ENCODE data around the gene GCSAM.
A peak's percentile ranks its signal among the peaks of the same experiment; 100 is the strongest.
"Not testable (repeated sequence)": the region's sequence is repeated elsewhere in the genome, so short reads cannot be mapped to it uniquely, and the experiment has no call there.

GCSAM gene

GRCh38 chr3:112096176-112096575, 36.9 kb downstream of the GCSAM start:
- DNase-seq: peak; percentile 56

- no peak for DNase-seq
Measured at GRCh38 chr3:112095731-112096130, 37.3 kb downstream of the GCSAM start.

GRCh38 chr3:112093180-112093522, 39.9 kb downstream of the GCSAM start:
- no peak for DNase-seq

- peak; percentile 76 for DNase-seq
Measured at GRCh38 chr3:112092496-112093179, 40.4 kb downstream of the GCSAM start.

- no peak for DNase-seq
Measured at GRCh38 chr3:112090887-112091586, 42.0 kb downstream of the GCSAM start.

- no peak for DNase-seq
Measured at GRCh38 chr3:112089956-112090886, 42.8 kb downstream of the GCSAM start.

GRCh38 chr3:112088944-112089343, 44.1 kb downstream of the GCSAM start:
- DNase-seq: no peak

- no peak for DNase-seq
Measured at GRCh38 chr3:112087746-112088145, 45.3 kb downstream of the GCSAM start.

GRCh38 chr3:112086875-112087524, 46.0 kb downstream of the GCSAM start:
- DNase-seq: peak; percentile 55

- peak; percentile 76 for DNase-seq
Measured at GRCh38 chr3:112086076-112086854, 46.8 kb downstream of the GCSAM start, which contains the start of gene C3orf52. Gene C3orf52 (plus strand): TSS chr3:112086389. CDS start chr3:112086408, 19 bp downstream.

- no peak for DNase-seq
Measured at GRCh38 chr3:112085735-112086075, 47.3 kb downstream of the GCSAM start.

GRCh38 chr3:112084980-112085705, 47.9 kb downstream of the GCSAM start:
- DNase-seq: no peak

- DNase-seq: no peak
Measured at GRCh38 chr3:112083239-112083638, 49.8 kb downstream of the GCSAM start.

GRCh38 chr3:112078125-112079083, 54.6 kb downstream of the GCSAM start:
- no peak for DNase-seq

- DNase-seq: peak; percentile 85
Measured at GRCh38 chr3:112074616-112075497, 58.2 kb downstream of the GCSAM start.

- peak; percentile 32 for DNase-seq
Measured at GRCh38 chr3:112074006-112074405, 59.0 kb downstream of the GCSAM start.

- not testable (repeated sequence) for DNase-seq
Measured at GRCh38 chr3:112072387-112073060, 60.5 kb downstream of the GCSAM start.
